DMS153 (cell line): ENCODE measurements around the gene AMOTL2.

ENCODE experiments used
- DNase-seq: peaks from one replicate; lab custom pipeline; 2025; lab: John Stamatoyannopoulos, UW

AMOTL2 gene

DNA sequence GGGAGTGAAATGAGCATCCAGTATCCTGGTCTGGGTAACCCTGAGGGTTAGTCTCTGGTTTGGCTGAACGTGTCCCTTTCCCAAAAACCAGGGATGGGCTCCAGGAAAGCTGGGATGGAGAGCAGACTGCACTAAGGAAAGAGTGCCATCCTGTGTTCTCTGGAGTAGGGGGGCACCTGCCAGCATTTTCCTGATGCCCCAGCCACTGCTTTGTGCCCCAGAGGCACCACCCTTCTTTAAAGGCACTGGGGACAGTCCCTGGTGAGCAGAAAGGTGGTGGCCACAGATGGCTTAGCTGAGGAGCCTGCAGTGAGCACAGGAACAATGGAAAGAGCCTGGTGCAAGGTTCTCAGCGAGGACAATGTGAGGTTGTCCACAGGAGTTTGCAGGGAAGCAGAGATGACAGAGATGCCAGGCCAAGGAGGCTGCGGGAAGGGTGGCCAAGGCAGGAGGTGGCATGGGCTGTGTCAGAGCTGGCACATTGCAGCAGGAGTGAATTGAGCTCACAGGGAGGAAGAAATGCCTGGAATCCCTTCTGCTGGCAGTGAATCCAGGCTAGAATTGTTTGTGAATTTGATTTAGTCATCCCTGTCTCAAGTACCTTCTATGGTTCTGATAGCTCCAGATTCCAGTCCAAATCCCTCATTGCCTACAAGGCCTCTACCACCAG lies 39.9 kb downstream of the AMOTL2 start:
- no peak for DNase-seq

DNA sequence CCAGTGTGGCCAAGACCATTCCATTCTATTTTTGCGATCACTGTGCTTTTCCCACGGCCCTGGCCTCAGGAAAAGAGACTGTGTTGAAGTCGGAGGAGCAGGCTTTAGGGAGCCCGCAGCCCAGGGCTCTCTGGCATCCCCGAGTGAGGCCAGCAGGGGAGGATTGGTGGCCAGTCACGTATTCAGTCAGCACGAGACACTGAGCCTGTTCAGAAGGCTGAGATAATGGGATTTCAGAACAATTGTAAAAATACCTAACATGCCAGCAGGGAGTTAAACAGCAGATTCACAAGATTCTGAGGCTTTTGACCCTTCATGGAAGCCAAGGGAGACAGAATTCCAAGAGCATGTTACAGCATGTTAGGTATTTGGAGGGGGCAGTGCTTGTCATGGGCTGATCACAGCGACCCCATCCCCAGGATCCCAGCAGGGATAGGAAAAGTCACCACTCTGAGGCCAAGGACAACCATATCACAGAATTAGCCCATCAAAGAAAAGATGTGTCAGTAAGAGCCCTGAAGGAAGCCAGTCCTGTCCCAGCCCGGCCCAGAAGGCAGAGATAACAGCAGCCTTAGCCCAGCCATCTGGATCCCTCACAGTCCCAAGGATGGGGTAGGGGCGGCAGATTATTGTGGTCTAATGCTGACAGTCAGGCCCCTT lies 40.6 kb downstream of the AMOTL2 start:
- DNase-seq = no peak

- DNase-seq = no peak
Observed at GRCh38 chr3:134332344-134332743, 41.9 kb downstream of the AMOTL2 start.

GRCh38 chr3:134331811-134332199 lies 42.4 kb downstream of the AMOTL2 start:
- DNase-seq = no peak

- no peak for DNase-seq
Observed at GRCh38 chr3:134330883-134331810, 43.1 kb downstream of the AMOTL2 start.

GRCh38 chr3:134328846-134329245 lies 45.4 kb downstream of the AMOTL2 start:
- DNase-seq = no peak

- DNase-seq = no peak
Observed at GRCh38 chr3:134328147-134328591, 46.1 kb downstream of the AMOTL2 start.

GRCh38 chr3:134327594-134327975 lies 46.7 kb downstream of the AMOTL2 start:
- DNase-seq = no peak

DNA sequence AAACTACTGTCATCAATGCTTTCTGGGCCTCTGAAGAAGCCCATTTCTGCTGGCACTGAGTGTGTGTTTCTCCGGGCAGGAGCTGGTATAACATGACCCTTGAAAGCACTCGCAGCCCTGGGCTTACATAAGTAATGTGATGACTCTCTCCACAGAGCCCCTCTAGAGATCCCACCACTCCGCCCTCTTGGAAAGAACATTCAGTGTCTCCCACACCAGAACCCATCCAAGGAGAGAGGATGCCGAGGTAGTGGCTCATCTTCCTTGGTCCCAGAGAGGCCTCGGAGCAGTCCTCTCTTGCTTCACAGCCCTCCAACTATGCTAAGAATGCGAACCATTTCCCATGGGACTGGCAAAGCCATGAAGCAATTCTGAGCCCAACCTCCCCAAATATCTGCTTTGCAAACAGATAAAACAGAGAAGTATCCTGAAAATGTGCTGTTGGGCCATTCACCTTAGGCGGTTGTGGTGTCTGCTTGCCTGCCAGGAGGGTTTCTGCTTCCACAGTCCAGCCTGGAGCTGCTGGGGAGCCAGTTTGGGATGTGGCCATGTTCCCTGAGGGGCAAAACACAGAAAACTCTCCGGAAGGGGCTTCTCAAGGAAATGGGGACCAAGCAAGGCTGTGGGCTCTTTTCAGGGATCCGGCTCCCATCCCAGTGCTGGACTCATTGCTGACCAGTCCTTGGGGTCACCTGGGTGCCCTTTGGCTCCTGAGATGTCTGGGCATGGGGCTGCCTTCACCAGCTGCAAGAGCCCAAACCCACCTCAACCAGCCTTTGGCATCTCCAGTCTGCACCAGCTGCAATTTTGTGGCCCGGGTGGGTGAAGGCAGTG lies 47.3 kb downstream of the AMOTL2 start:
- no peak for DNase-seq

GRCh38 chr3:134326126-134326525 lies 48.1 kb downstream of the AMOTL2 start:
- no peak for DNase-seq

DNA sequence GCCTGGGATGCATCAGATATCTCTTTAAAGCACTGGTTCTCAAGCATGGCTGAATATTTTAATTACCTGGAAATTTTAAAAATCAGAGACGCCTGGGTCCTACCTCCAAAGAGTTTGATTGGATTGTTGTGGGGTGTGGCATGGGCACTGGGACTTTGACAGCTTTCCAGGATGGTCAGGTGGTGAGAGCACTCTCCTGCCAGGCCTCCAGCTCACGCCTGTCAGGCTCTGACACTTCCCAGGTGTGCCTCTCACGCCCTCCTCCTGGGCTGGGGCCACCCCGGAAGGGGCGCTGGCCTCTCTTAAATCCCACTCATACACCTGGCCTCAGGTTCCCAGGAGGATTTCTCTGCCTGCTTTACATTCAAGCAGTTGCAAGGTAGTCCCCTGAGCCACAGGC lies 48.5 kb downstream of the AMOTL2 start:
- DNase-seq = no peak

- DNase-seq = no peak
Observed at GRCh38 chr3:134325061-134325705, 49.1 kb downstream of the AMOTL2 start.

DNA sequence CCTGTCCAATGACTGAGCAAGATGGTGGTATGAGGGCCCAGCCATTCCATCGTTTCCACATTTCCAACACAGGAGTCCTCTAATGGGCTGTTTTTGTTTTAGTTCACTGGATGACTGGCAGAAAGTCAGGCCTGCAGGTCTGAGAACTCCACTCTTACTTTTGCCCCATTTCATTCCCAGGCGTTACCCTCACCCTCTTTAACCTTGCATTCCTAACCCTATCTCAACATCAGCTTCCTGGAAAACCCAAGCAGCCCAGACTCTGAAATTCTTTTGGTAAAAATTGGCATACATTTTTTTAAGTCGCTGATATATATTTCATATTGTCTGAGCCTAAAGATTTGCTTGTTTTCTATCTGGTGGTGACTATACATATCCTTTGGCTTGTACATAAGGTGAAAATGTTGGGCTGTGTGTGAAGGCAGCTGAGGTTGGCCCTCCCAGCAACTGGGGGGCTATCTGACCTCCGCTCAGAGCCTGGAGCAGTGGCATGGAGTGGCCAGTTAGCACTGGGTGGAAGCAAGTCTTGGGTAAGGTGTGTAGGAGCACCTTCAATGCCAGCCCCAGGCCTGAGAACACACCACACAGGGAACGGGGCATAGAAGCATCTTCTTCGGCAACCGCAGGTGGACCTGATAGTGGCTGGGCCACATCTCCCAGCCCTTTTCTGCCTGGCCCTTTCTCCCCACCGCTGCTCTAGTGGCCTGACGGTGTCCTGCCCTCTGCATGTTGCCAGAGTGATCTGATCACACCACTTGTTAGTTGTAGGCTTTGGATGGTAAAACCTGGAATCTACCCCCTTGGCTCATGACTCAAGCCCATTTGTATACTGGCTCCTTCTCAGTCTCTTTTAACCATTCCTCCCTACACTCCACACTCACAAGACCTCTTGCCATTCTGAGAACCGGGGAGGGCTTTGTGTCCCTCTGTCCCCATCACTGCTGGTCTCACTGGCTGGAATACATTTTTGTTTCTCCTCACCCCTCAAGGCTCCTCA lies 50.0 kb downstream of the AMOTL2 start:
- DNase-seq = no peak

DNA sequence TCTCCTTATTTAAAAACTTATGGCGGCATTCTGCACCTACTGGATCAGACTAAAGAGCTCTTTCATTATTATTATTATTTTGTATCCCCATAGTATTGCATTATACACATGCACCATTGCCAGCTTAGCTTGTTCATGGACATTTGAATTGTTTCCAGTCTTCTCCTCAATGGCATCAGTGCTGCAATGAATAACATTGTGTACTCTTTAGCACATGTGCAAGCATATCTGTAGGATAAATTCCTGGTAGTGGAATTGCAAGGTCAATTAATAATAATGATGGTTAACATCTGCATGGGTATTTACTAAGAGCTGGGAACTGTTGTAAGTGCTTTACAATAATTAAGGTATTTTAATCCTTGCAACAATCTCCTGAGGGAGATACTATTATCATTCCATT lies 52.0 kb downstream of the AMOTL2 start:
- DNase-seq = no peak

DNA sequence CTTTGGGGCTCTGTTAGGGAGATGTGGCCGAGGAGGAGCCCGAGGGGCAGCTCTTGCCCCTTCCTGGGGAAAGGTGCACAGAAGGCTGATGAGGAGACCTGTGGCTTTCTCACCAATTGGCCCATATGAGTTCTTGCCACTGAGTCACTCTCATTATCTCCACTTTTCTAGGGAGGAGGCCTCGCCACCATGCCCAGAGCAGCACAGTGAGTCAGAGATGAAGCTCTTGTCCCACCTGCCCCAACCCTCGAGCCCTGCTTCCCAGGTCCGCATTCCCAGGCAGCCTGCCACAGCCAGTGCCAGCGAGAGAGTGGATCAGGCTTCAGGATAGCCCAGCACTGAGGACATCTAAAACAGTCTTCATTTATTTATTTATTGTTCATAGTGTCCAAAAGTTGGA lies 53.5 kb downstream of the AMOTL2 start:
- no peak for DNase-seq

DNA sequence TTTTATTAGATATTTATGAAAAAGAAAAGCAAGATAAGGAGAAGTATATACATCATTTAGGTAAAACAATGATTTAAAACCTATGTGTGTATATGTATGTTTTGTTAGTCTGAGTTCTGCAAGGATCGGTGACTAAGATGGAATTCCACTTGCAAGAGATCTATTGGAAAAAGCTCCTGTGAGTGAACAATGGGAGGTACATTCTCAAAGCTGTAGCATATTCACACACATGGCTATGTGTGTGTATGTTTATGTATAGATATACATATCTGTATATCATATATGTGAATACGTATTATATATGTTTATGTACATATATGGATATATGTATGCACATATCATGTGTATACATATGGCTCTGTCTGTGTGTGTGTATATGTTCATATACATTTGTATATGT lies 54.3 kb downstream of the AMOTL2 start:
- no peak for DNase-seq

- no peak for DNase-seq
Observed at GRCh38 chr3:134318166-134318565, 56.1 kb downstream of the AMOTL2 start.

GRCh38 chr3:134317106-134317947 lies 56.9 kb downstream of the AMOTL2 start:
- DNase-seq = no peak
